Gastrocnemius medialis (tissue), 4 donors: ENCODE results near the gene TRIM36. TPM values are rescaled to one million over a fixed set of nuclear protein-coding genes. Genes with fewer than 3 reads are reported as not detected.

Experiments
- ATAC-seq, 2 donors: fragments of 150-250 bp; one replicate each; pipeline ENCODE4 v1.9.1; 2016
- DNase-seq, 2 donors: peaks; one replicate each; pipeline ENCODE4 v3.0.0-alpha.2; 2019
- H3K27ac ChIP-seq, 4 donors: fragments of 200-600 bp; sonication (generic); 1 replicate in 1 of 4; 2 replicates in 3 of 4; pipeline ENCODE4 v1.5.1; 2016 to 2018; ENCODE audit warnings: mild to moderate bottlenecking in 2 of 4, moderate library complexity in 1 of 4
- H3K27me3 ChIP-seq, 3 donors: fragments of 200-600 bp; sonication (generic) in 2 of 3; 1 replicate in 1 of 3; 2 replicates in 2 of 3; pipeline versions ENCODE4 v1.5.1 to v1.6.0; 2016 to 2019; ENCODE audit warnings: mild to moderate bottlenecking in 1 of 3, moderate library complexity in 1 of 3
- H3K36me3 ChIP-seq, 2 donors: fragments of 200-600 bp; sonication (generic) in 1 of 2; one replicate each; pipeline ENCODE4 v1.5.1; 2017 to 2018
- H3K4me1 ChIP-seq, 2 donors: fragments of 200-600 bp; sonication (generic) in 1 of 2; one replicate each; pipeline ENCODE4 v1.5.1; 2016 to 2017; ENCODE audit warnings: mild to moderate bottlenecking in 2 of 2
- H3K4me3 ChIP-seq, 4 donors: fragments of 200-600 bp; sonication (generic) in 3 of 4; 1 replicate in 1 of 4; 2 replicates in 3 of 4; pipeline ENCODE4 v1.5.1; 2016 to 2019; ENCODE audit warnings: mild to moderate bottlenecking in 2 of 4
- H3K9me3 ChIP-seq, 3 donors: fragments of 200-600 bp; sonication (generic) in 2 of 3; 1 replicate in 1 of 3; 2 replicates in 2 of 3; pipeline ENCODE4 v1.5.1; 2016 to 2019
- CTCF ChIP-seq, 5 experiments: fragments of 450-650 bp in 3 of 5; fragments of 200-600 bp in 2 of 5; sonication (generic) in 2 of 5; IDR thresholded peaks in 4 of 5; conservative IDR thresholded peaks in 1 of 5; 1 replicate in 4 of 5; 2 replicates in 1 of 5; pipeline ENCODE4 v1.5.1; 2016 to 2019; ENCODE audit warnings: antibody characterized with exemption in 5 of 5, mild to moderate bottlenecking in 3 of 5, moderate library complexity in 3 of 5
- POLR2A ChIP-seq, 2 donors: fragments of 450-650 bp; IDR thresholded peaks; one replicate each; pipeline ENCODE4 v1.6.1; 2017; ENCODE audit warnings: antibody characterized with exemption in 2 of 2, mild to moderate bottlenecking in 2 of 2, moderate library complexity in 2 of 2
- in situ Hi-C, 4 donors: fragments of 200-750 bp; cut with MboI; loops; one replicate each; pipeline versions ENCODE4 v1.15.0 to v1.8.0; 2017; ENCODE audit warnings: low sequenced_read_pairs in 4 of 4
- intact Hi-C: fragments of 100-400 bp; cut with DNase I; formaldehyde crosslinking; loops from one replicate; pipeline ENCODE4 v1.15.1; 2023; ENCODE audit warnings: low total_unique reads
- total RNA-seq, 4 donors: library from RNA; depleted of rRNA; stranded (reverse); fragments of >200 nt; gene quantifications; one replicate each; pipeline versions ENCODE4 v1.1.0 to v1.2.3, GENCODE V29; 2016

The TRIM36 gene
- total RNA-seq, 4 donors from 2014 or later, result 0.05 to 0.92 (median 0.53) TPM

- DNase-seq (no peak), ATAC-seq (no peak)
- in situ Hi-C loops, result no loop called here
- TF ChIP-seq CTCF (IDR thresholded peaks at IDR 0.05 in 4 of 5, conservative IDR thresholded peaks at IDR 0.05 in 1 of 5) (no peak), POLR2A (IDR thresholded peaks at IDR 0.05) (no peak)
- Histone ChIP-seq H3K4me1 (no peaks in the 10 kb centered on the region), H3K9me3 (no peaks in the 10 kb centered on the region), H3K27me3 (no peaks in the 10 kb centered on the region), H3K27ac (no peak overlapping the region), H3K36me3 (no peaks in the 10 kb centered on the region), H3K4me3 (no peak overlapping the region)
- intact Hi-C loops, result no loop called here
These were observed 37.2 kb downstream of the TRIM36 start for GRCh38 chr5:115132465-115132864.

GRCh38 chr5:115126303-115126702, 43.4 kb downstream of the TRIM36 start:
- ATAC-seq, result no peak
- no peak for DNase-seq
- no peak for TF ChIP-seq POLR2A (IDR thresholded peaks at IDR 0.05)
- no peak for TF ChIP-seq CTCF (IDR thresholded peaks at IDR 0.05 in 4 of 5, conservative IDR thresholded peaks at IDR 0.05 in 1 of 5)
- no peaks in the 10 kb centered on the region for H3K9me3 ChIP-seq
- intact Hi-C loops (no loop called here), in situ Hi-C loops (no loop called here)
- H3K27me3 ChIP-seq, result no peaks in the 10 kb centered on the region
- no peaks in the 10 kb centered on the region for H3K4me1 ChIP-seq
- no peaks in the 10 kb centered on the region for H3K36me3 ChIP-seq
- no peak overlapping the region for H3K4me3 ChIP-seq
- H3K27ac ChIP-seq, result no peak overlapping the region

DNA sequence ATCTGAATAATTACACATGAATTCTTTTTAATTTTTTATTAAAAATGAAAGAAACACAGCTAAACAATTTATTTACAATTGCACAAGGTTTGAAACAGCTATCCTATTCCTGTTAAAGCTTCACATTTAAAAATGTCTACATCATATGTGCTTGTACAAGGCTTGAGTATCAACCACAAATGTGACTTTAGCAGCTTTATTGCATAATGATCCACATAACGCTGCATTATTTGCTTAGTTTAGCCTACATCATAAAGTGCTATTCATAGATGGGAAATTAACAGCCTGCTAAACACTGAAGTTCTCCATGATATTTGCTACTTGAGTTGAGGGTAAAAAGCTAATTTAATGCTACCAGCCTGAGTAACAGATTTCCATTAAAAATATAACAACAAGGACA, 45.0 kb downstream of the TRIM36 start:
- H3K9me3 ChIP-seq, result no peaks in the 10 kb centered on the region
- no peaks in the 10 kb centered on the region for H3K4me1 ChIP-seq
- in situ Hi-C loops (no loop called here), intact Hi-C loops (no loop called here)
- DNase-seq (no peak), ATAC-seq (no peak)
- no peak overlapping the region for H3K27ac ChIP-seq
- no peak overlapping the region for H3K4me3 ChIP-seq
- H3K27me3 ChIP-seq, result no peaks in the 10 kb centered on the region
- TF ChIP-seq CTCF (IDR thresholded peaks at IDR 0.05 in 4 of 5, conservative IDR thresholded peaks at IDR 0.05 in 1 of 5), result no peak
- no peak for TF ChIP-seq POLR2A (IDR thresholded peaks at IDR 0.05)
- H3K36me3 ChIP-seq, result no peaks in the 10 kb centered on the region

DNA sequence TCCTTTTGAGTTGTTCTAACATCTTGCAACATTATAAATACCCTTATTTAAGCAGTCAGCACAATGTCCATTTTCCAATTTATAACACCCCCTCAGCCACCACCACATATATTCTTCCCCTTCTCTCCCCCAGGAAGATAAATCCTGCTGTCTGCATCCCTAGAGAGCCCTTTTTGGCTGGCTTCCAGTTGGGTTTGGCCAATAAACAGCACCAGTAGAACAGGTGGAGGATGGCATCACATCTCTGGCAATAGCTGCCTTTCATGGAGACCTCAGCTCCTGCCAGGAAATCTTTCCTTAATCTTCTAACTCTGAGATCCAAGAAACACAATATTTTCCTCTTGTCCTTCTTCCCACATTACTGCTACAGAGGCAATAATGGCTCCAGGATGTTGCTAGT, 53.7 kb downstream of the TRIM36 start:
- Histone ChIP-seq H3K27ac (no peak overlapping the region), H3K36me3 (no peaks in the 10 kb centered on the region), H3K27me3 (no peaks in the 10 kb centered on the region), H3K4me1 (no peaks in the 10 kb centered on the region), H3K9me3 (no peaks in the 10 kb centered on the region), H3K4me3 (no peak overlapping the region)
- DNase-seq, result no peak
- no peak for ATAC-seq
- in situ Hi-C loops, result no loop called here
- intact Hi-C loops, result no loop called here
- TF ChIP-seq CTCF (IDR thresholded peaks at IDR 0.05 in 4 of 5, conservative IDR thresholded peaks at IDR 0.05 in 1 of 5), result no peak
- TF ChIP-seq POLR2A (IDR thresholded peaks at IDR 0.05), result no peak

DNA sequence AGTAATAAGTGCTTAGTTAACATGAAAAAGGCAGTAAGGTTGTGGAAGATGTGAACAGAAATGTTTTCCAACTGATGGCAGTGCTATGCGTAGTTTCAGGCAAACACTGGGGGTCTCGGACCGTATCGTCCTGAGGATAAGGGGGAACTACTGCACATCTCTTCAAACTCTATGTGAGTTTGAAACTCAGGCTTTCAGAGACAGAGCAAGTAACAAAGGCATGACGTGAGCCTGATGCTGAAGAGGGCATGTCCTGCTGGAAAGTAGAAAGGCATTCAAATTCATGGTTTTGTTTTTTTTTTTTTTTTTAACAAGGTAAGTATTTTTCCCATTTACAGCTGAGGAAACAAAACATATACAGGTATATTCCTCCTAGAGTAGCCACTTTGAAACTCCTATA, 59.9 kb downstream of the TRIM36 start:
- Histone ChIP-seq H3K9me3 (no peaks in the 10 kb centered on the region), H3K27me3 (no peaks in the 10 kb centered on the region), H3K4me1 (no peaks in the 10 kb centered on the region), H3K27ac (no peak overlapping the region), H3K36me3 (no peaks in the 10 kb centered on the region), H3K4me3 (no peak overlapping the region)
- no peak for ATAC-seq
- intact Hi-C loops, result no loop called here
- in situ Hi-C loops, result no loop called here
- DNase-seq, result no peak
- TF ChIP-seq POLR2A (IDR thresholded peaks at IDR 0.05), result no peak
- no peak for TF ChIP-seq CTCF (IDR thresholded peaks at IDR 0.05 in 4 of 5, conservative IDR thresholded peaks at IDR 0.05 in 1 of 5)
